ENCODE results near the gene ABCB6. TPM values are rescaled to one million over a fixed set of nuclear protein-coding genes. Genes with fewer than 3 reads are reported as not detected.

ABCB6 gene
- total RNA-seq, 4 donors from 2014 or later = 18.0 to 42.1 (median 33.3) TPM

DNA sequence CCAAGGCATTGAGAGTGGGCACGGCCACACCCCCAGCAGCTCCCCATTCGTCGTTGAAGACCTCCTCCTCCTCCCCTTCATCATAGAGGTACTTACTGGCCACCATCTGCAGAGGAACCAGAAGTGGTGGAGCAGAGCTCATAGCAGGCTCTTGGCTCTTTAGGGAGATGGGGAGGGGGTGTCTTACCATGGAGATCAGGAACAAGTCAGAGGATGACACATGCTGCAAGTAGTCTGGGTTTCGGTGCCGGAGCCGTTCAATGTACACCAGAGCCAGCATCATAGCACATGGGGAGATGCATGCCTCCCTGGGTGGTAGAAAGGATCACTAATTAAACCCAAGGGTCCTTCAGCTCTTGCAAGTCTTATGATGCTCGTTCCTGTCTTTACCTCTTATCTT lies 44.0 kb downstream of the ABCB6 start:
- Histone ChIP-seq H3K27me3 (no peaks in the 10 kb centered on the region), H3K9me3 (no peaks in the 10 kb centered on the region), H3K27ac (no peak overlapping the region), H3K4me1 (peaks cover 3 to 48% (median 6%) of the 10 kb centered on the region in 4 donors), H3K4me3 (peak overlapping the region in 1 of 4 donors; percentile 9), H3K36me3 (peaks cover 0 to 40% (median 0%) of the 10 kb centered on the region in 3 donors)
- DNase-seq = peak in 1 of 3 donors; percentile 40
- no peak for TF ChIP-seq CTCF (IDR thresholded peaks at IDR 0.05)
- TF ChIP-seq POLR2A (IDR thresholded peaks at IDR 0.05) = no peak

GRCh38 chr2:219174146-219174545 lies 44.6 kb downstream of the ABCB6 start:
- Histone ChIP-seq H3K36me3 (peaks cover 0 to 36% (median 0%) of the 10 kb centered on the region in 3 donors), H3K4me1 (peaks cover 3 to 47% (median 4%) of the 10 kb centered on the region in 4 donors), H3K4me3 (no peak overlapping the region), H3K27me3 (no peaks in the 10 kb centered on the region), H3K27ac (no peak overlapping the region), H3K9me3 (no peaks in the 10 kb centered on the region)
- no peak for DNase-seq
- TF ChIP-seq CTCF (IDR thresholded peaks at IDR 0.05) (no peak), POLR2A (IDR thresholded peaks at IDR 0.05) (no peak)

DNA sequence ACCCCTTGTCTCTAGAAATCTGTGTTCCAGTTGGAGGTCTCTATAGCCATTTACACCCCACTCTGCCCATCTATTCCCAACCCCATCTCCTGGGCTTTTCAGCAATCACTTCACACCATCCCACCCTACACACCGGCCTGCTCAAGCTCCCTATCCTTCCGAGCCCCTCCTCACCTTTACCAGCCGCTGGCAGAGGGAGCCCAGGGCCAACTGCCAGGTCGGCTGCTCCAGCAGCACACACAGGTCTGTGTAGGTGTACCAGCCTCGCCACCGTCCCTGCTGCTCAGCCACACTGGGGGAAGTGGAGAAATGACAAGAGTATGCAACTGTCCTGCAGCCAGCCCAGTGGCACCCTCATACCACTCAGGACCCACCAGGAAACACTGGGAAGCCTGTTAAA lies 45.6 kb downstream of the ABCB6 start:
- Histone ChIP-seq H3K4me3 (no peak overlapping the region), H3K36me3 (peaks cover 0 to 36% (median 0%) of the 10 kb centered on the region in 3 donors), H3K27ac (no peak overlapping the region), H3K27me3 (no peaks in the 10 kb centered on the region), H3K9me3 (no peaks in the 10 kb centered on the region), H3K4me1 (peaks cover 0 to 42% (median 0%) of the 10 kb centered on the region in 4 donors)
- DNase-seq = peak in 1 of 3 donors; percentile 35
- TF ChIP-seq POLR2A (IDR thresholded peaks at IDR 0.05) (no peak), CTCF (IDR thresholded peaks at IDR 0.05) (no peak)

GRCh38 chr2:219172231-219173154 lies 46.3 kb downstream of the ABCB6 start:
- H3K27me3 ChIP-seq = no peaks in the 10 kb centered on the region
- DNase-seq = peak in 1 of 3 donors; percentile 39
- no peaks in the 10 kb centered on the region for H3K9me3 ChIP-seq
- TF ChIP-seq CTCF (IDR thresholded peaks at IDR 0.05) (no peak), POLR2A (IDR thresholded peaks at IDR 0.05) (no peak)
- peak overlapping the region in 3 of 4 donors; percentile 20 to 54 (median 50) for H3K27ac ChIP-seq
- H3K36me3 ChIP-seq = peaks cover 0 to 36% (median 0%) of the 10 kb centered on the region in 3 donors
- peaks cover 0 to 42% (median 0%) of the 10 kb centered on the region in 4 donors for H3K4me1 ChIP-seq
- H3K4me3 ChIP-seq = no peak overlapping the region

GRCh38 chr2:219171231-219171651 lies 47.5 kb downstream of the ABCB6 start:
- DNase-seq = peak in 2 of 3 donors; percentile 28 to 69
- H3K4me1 ChIP-seq = peaks cover 0 to 41% (median 0%) of the 10 kb centered on the region in 4 donors
- H3K4me3 ChIP-seq = no peak overlapping the region
- H3K27ac ChIP-seq = peak overlapping the region; percentile 5 to 54 (median 35)
- no peaks in the 10 kb centered on the region for H3K9me3 ChIP-seq
- H3K36me3 ChIP-seq = peaks cover 0 to 41% (median 0%) of the 10 kb centered on the region in 3 donors
- H3K27me3 ChIP-seq = no peaks in the 10 kb centered on the region
- TF ChIP-seq POLR2A (IDR thresholded peaks at IDR 0.05) (no peak), CTCF (IDR thresholded peaks at IDR 0.05) (peak; percentile 51 to 83 (median 60))

Data from Peyer's patch (tissue), 4 donors.